Cerebellar cortex (tissue), 1 donor: Measurements from ENCODE around the gene SLC12A9.
"Not testable (repeated sequence)": the region's sequence is repeated elsewhere in the genome, so short reads cannot be mapped to it uniquely, and the experiment has no call there.

Experiments used
- DNase-seq: peaks from one replicate; pipeline ENCODE4 v3.0.0-alpha.2; 2015; ENCODE audit warnings: low spot score

SLC12A9 gene

GRCh38 chr7:100825751-100826513, 26.6 kb upstream of the SLC12A9 start:
- DNase-seq = peak; percentile 51

GRCh38 chr7:100826514-100827329, 25.8 kb upstream of the SLC12A9 start:
- DNase-seq = no peak

DNA sequence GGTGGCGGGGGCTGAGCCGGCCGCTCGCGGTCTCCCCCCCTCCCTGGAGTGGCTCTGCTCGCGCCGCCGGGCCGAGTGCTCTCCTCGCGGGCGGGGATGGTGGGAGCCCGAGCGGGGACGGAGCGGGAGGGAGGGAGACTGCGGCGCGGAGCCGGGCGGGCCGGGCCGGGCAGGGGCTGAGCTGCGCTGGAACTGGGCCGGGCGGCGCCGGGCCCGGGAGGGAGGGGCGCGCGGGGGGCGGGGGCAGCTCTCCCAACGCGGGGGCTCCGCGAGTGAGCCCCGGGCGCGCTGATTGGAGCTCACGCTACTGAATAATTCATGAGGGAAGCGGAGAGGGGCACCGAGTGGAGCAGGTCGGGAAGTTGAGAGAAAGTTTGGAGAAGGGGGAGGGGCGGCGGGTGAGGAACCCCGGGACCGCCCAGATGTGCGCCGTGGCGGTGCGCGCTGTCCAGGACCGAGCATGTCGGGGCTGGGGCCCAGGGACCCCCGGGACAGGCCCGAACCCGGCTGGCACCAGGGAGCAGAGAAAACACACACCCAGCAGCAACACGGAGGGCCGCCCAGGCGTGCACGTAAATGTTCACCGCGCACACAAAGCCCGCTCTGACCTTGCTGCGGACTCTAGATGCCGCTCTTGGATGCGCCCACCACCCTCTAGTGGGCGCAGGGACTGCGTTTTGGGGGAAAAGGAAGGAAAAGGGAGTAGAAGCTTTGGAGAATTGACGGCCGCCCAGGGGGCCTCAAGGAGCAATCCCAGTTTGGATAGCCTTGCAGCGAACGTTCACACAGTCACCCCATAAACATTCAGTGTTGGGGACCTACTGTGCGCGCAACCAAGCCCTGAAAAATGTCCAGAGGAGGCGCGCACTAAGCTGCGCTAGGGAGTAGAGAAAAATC, 24.9 kb upstream of the SLC12A9 start, which contains the start of gene EPHB4:
TSS of gene EPHB4 (minus strand) at position 194 of the 897 bp plus-strand sequence. CDS start 493 bp downstream, outside the sequence.
- DNase-seq = peak; percentile 75

- no peak for DNase-seq
Observed at GRCh38 chr7:100829150-100829716, 23.3 kb upstream of the SLC12A9 start.

- DNase-seq = no peak
Observed at GRCh38 chr7:100830396-100830795, 22.1 kb upstream of the SLC12A9 start.

DNA sequence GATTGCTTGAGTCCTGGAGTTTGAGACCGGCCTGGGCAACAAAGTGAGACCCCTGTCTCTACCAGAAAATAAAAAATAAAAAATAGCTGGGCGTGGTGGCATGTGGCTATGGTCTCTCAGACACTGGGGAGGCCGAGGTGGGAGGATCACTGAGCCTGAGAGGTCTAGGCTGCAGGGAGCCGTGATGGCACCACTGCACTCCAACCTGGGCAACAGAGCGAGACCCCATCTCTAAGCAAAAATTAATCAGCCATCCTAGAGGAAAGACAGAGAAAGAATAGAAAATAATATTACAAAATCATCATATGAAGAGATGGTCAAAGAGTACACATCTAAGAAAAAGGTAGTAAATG, 20.3 kb upstream of the SLC12A9 start:
- DNase-seq = no peak

DNA sequence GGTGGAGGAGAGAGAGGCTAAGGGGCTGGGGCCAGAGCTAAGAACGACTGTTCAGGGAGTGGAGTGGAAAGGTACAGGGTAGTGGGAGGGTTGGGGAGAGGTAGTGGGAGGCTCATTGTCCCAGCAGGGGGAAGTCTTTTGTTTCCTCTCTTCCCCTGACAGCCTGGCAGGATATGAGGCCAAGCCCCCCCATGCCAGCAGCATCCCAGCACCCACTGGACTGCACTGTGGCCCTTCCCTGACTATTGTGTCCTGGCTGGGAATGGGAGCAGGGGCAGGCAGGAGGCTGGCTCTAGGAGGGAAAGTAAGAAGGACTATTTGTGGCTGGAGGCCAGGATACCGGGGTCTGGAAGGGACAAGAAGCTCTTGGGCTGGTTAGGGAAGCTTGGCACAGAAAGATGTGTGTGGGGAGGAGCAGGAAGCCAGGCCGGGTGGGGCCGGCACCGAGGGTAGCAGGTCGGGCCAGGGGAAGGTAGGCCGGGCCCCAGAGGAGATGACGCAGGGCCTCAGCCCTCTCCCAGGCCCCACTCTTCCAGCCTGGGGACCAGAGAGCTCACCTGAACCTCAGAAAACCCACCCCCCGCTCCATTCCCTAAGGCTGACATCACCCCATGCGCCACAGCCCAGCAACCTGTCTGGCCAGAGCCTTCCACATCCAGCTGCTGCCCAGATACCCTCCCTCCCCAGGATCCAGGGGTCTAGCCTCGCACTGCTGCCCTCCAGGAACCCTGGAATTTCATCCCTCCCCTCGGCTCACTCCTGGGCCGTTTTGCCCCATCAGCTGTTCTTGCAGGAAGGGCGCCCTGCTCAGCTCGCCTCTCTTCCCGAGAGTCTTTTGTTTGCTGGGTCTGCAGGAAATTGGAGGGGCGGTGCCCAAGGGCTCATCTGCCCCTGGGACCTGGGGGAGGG, 16.4 kb upstream of the SLC12A9 start:
- peak; percentile 72 for DNase-seq

- DNase-seq = no peak
Observed at GRCh38 chr7:100836812-100837098, 15.8 kb upstream of the SLC12A9 start.

DNA sequence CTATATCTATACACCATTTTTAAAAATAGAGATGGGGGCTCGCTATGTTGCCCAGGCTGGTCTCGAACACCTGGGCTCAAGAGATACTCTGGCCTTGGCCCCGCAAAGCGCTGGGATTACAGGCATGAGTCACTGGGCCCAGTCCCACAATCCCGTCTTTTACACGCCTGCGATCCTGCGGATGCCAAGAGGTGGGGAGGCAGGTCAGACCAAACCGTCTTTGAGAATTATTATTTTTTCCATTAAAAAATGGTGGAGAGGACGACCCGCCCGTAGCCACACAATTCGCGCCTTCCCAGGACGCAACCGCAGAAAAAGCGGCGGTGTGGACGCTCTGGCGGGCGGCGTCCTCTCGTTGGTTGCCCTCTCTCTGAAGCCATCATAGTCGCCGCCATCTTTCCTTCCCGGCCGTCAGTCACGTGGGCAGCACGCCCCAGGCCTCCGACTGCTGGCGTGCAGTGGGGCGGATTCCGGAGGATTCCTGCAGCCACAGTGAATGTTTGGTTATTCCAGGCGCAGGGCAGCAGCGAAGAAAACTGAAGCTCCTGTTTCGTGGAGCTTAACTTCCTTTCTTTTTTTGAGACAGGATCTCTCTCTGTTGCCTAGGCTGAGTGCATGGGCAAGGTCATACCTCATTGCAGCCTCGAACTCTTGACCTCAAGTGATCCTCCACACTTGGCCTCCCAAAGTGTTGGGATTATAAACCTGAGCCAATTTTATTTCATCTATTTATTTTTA, 15.2 kb upstream of the SLC12A9 start:
- peak; percentile 94 for DNase-seq

- no peak for DNase-seq
Observed at GRCh38 chr7:100839361-100839760, 13.2 kb upstream of the SLC12A9 start.

- no peak for DNase-seq
Observed at GRCh38 chr7:100840470-100841100, 11.9 kb upstream of the SLC12A9 start.

DNA sequence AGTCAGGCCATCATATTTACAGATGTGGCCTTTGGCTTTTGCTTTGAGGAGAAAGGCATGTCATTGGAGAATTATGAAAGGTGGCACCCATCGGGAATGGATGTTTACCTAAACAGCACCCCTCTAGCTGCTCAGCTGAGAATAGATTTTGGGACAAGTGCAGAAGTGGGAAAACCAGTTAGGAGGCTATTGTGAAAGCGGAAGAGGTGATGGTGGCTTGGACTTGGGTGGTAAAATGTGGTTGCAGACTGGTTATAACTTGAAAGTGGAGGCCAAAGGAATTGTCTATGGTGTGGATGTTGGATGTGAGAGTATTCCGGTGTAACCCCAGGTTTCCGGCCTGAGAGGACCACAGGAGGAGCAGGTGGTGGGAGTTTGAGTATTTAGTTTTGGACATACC, 5.2 kb upstream of the SLC12A9 start:
- no peak for DNase-seq

- no peak for DNase-seq
Observed at GRCh38 chr7:100854146-100854895, 1.8 kb downstream of the SLC12A9 start.

DNA sequence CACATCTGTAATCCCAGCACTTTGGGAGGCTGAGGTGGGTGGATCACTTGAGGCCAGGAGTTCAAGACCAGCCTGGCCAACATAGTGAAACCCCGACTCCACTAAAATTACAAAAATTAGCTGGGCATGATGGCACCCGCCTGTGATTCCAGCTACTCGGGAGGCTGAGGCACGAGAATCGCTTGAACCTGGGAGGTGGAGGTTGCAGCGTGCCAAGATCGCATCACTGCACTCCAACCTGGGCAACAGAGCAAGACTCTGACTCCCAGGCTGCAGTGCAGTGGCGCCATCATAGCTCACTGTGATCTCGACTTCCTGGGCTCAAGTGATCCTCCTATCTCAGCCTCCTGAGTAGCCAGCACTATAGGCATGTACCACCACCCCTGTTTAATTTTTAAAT, 2.4 kb downstream of the SLC12A9 start:
- not testable (repeated sequence) for DNase-seq

GRCh38 chr7:100855515-100855914, 3.0 kb downstream of the SLC12A9 start:
- DNase-seq = no peak

GRCh38 chr7:100856871-100857282, 4.4 kb downstream of the SLC12A9 start:
- no peak for DNase-seq

DNA sequence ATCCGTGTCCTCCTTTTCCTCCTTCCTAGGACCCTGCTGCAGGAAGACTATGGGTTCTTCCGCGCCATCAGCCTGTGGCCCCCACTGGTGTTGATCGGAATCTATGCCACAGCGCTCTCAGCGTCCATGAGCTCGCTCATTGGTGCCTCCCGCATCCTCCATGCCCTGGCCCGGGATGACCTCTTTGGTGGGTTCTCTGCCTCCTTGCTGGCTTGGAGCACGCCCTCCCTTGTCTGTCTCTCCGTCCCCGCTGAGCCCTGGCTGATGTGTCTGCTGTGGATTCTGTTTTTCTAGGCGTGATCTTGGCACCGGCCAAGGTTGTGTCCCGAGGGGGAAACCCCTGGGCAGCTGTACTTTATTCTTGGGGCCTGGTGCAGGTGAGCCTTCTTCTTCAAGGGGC, 7.3 kb downstream of the SLC12A9 start:
- DNase-seq = no peak

- DNase-seq = no peak
Observed at GRCh38 chr7:100860702-100861615, 8.4 kb downstream of the SLC12A9 start.
